Panc1 (cell line): ENCODE measurements around the gene KCNN3. TPM values are rescaled to one million over a fixed set of nuclear protein-coding genes. Genes with fewer than 3 reads are reported as not detected.

Source experiments
- ATAC-seq: fragments of 200-7000 bp; cut with Tn5 transposase; 2 replicates; pipeline ENCODE4 v1.9.1; 2020; ENCODE audit warnings: mild to moderate bottlenecking, moderate library complexity
- BruUV-seq: library from RNA; stranded (reverse); fragments of 400-500 nt; replicated peaks from 2 replicates; lab custom pipeline; 2021; lab: Mats Ljungman, UMichigan
- CTCF ChIA-PET: fragments of 300-600 bp; sonication (Branson Sonifier 250); formaldehyde crosslinking; loops from one replicate; lab custom pipeline; 2022; ENCODE audit warnings: antibody characterized with exemption; lab: Charles Lee
- POLR2A ChIA-PET: fragments of 300-600 bp; sonication (Branson Sonifier 250); formaldehyde crosslinking; loops from one replicate; lab custom pipeline; 2022; ENCODE audit warnings: antibody characterized with exemption; lab: Charles Lee
- DNase-seq: peaks from one replicate; pipeline ENCODE4 v3.0.0-alpha.2; 2010; ENCODE audit warnings: low read depth, low spot score
- H3K27ac ChIP-seq: 2 replicates; pipeline ENCODE4 v1.5.1; 2011; ENCODE audit warnings: mild to moderate bottlenecking, low read length, inconsistent platforms
- H3K27me3 ChIP-seq: fragments of 200-500 bp; sonication (Bioruptor generic); 2 replicates; pipeline ENCODE4 v1.6.0; 2014; ENCODE audit warnings: low read length, inconsistent platforms; ENCODE audit not compliant: control insufficient read depth, insufficient read depth
- H3K36me3 ChIP-seq: fragments of 200-500 bp; sonication (Bioruptor generic); 2 replicates; pipeline ENCODE4 v1.5.1; 2014; ENCODE audit warnings: inconsistent platforms, mild to moderate bottlenecking, low read length, moderate library complexity; ENCODE audit not compliant: control insufficient read depth, insufficient read depth
- H3K4me1 ChIP-seq: 2 replicates; pipeline ENCODE4 v1.5.1; 2011; ENCODE audit warnings: inconsistent platforms, mild to moderate bottlenecking, low read length, moderate library complexity; ENCODE audit not compliant: control insufficient read depth, insufficient read depth
- H3K4me3 ChIP-seq, 2 experiments: 2 replicates each; pipeline ENCODE4 v1.5.1; 2011 to 2012; ENCODE audit warnings: low read depth in 2 of 2, low read length in 2 of 2, mild to moderate bottlenecking in 2 of 2, inconsistent platforms in 1 of 2, moderate library complexity in 1 of 2
- H3K9me3 ChIP-seq: fragments of 200-500 bp; sonication (Bioruptor generic); 2 replicates; pipeline ENCODE4 v1.5.1; 2014; ENCODE audit warnings: low read depth, mild to moderate bottlenecking, inconsistent platforms, low read length, moderate library complexity; ENCODE audit not compliant: control insufficient read depth, insufficient read depth
- CTCF ChIP-seq: fragments of 450-650 bp; IDR thresholded peaks from 2 replicates; pipeline ENCODE4 v1.5.1; 2017; ENCODE audit warnings: mild to moderate bottlenecking
- POLR2AphosphoS5 ChIP-seq: IDR thresholded peaks from 2 replicates; pipeline ENCODE4 v1.6.1; 2012; ENCODE audit warnings: mild to moderate bottlenecking, low read depth, low read length, moderate library complexity
- REST ChIP-seq, 2 experiments: IDR thresholded peaks; 2 replicates each; pipeline ENCODE4 v1.6.1; 2011 to 2012; ENCODE audit warnings: low read depth in 2 of 2, control low read depth in 1 of 2, low read length in 1 of 2, mild to moderate bottlenecking in 1 of 2, moderate library complexity in 1 of 2; ENCODE audit not compliant: insufficient read depth in 1 of 2
- SIN3A ChIP-seq: IDR thresholded peaks from 2 replicates; pipeline ENCODE4 v1.6.1; 2012; ENCODE audit warnings: low read depth, mild to moderate bottlenecking, low read length, moderate library complexity, borderline replicate concordance; ENCODE audit not compliant: insufficient read depth
- TCF7L2 ChIP-seq: IDR thresholded peaks from 2 replicates; pipeline ENCODE4 v1.6.1; 2011; ENCODE audit warnings: mild to moderate bottlenecking, low read depth, low read length, inconsistent platforms
- in situ Hi-C: cut with HindIII; loops from 2 replicates; pipeline ENCODE4 v1.10.0; 2016; ENCODE audit warnings: low sequenced_read_pairs, low pct_unique_long_range_greater_than_20kb
- intact Hi-C: fragments of 100-400 bp; cut with micrococcal nuclease; formaldehyde crosslinking; loops from one replicate; pipeline ENCODE4 v1.10.0; 2022; ENCODE audit not compliant: unreplicated experiment
- total RNA-seq: library from RNA; stranded (reverse); gene quantifications from one replicate; pipeline ENCODE4 v1.2.1, GENCODE V29; 2021; ENCODE audit not compliant: unreplicated experiment

Gene KCNN3
- total RNA-seq, 1 experiment from 2014 or later, result 0.05 TPM

GRCh38 chr1:154847891-154848290 lies 22.2 kb downstream of the KCNN3 start:
- ChIA-PET CTCF (no interaction called here), POLR2A (no interaction called here)
- no TSS peak for BruUV-seq
- in situ Hi-C loops, result no loop called here
- Histone ChIP-seq H3K9me3 (no peaks in the 10 kb centered on the region), H3K36me3 (no peaks in the 10 kb centered on the region), H3K27ac (no peak overlapping the region), H3K4me3 (no peak overlapping the region), H3K27me3 (no peaks in the 10 kb centered on the region), H3K4me1 (no peaks in the 10 kb centered on the region)
- no peak for TF ChIP-seq TCF7L2
- intact Hi-C loops, result no loop called here
- ATAC-seq (no peak), DNase-seq (no peak)

- ATAC-seq (no peak), DNase-seq (no peak)
- H3K4me1 ChIP-seq, result no peaks in the 10 kb centered on the region
- BruUV-seq, result no TSS peak
- H3K27ac ChIP-seq, result no peak overlapping the region
- POLR2A ChIA-PET, result no interaction called here
- CTCF ChIA-PET, result no interaction called here
- intact Hi-C loops, result no loop called here
- no peaks in the 10 kb centered on the region for H3K36me3 ChIP-seq
- no peaks in the 10 kb centered on the region for H3K27me3 ChIP-seq
- H3K4me3 ChIP-seq, result no peak overlapping the region
- H3K9me3 ChIP-seq, result no peaks in the 10 kb centered on the region
- no peak for TF ChIP-seq SIN3A
- TF ChIP-seq TCF7L2, result no peak
- TF ChIP-seq POLR2AphosphoS5, result no peak
- TF ChIP-seq CTCF, result no peak
- TF ChIP-seq REST (IDR thresholded peaks at IDR 0.05; ENCODE audit: insufficient read depth in 1 of 2, low read depth in 2 of 2, low read length in 1 of 2), result no peak
- in situ Hi-C loops, result no loop called here
Measured at GRCh38 chr1:154846565-154847442, 23.3 kb downstream of the KCNN3 start.

- POLR2A ChIA-PET, result no interaction called here
- intact Hi-C loops, result no loop called here
- TF ChIP-seq SIN3A, result no peak
- TF ChIP-seq TCF7L2, result no peak
- TF ChIP-seq CTCF, result no peak
- TF ChIP-seq REST (IDR thresholded peaks at IDR 0.05; ENCODE audit: insufficient read depth in 1 of 2, low read depth in 2 of 2, low read length in 1 of 2), result no peak
- TF ChIP-seq POLR2AphosphoS5, result no peak
- Histone ChIP-seq H3K27me3 (no peaks in the 10 kb centered on the region), H3K4me3 (no peak overlapping the region), H3K27ac (no peak overlapping the region), H3K36me3 (no peaks in the 10 kb centered on the region), H3K4me1 (no peaks in the 10 kb centered on the region), H3K9me3 (no peaks in the 10 kb centered on the region)
- CTCF ChIA-PET, result no interaction called here
- no TSS peak for BruUV-seq
- in situ Hi-C loops, result no loop called here
- ATAC-seq, result no peak
- DNase-seq, result no peak
Measured at GRCh38 chr1:154845879-154846278, 24.2 kb downstream of the KCNN3 start.
